Kidney (tissue), 14 donors: ENCODE measurements around the gene NCAPD2. TPM values are rescaled to one million over a fixed set of nuclear protein-coding genes. Genes with fewer than 3 reads are reported as not detected.
"Not testable (repeated sequence)": the region's sequence is repeated elsewhere in the genome, so short reads cannot be mapped to it uniquely, and the experiment has no call there.

ENCODE experiments used
- DNase-seq, 5 donors: peaks; one replicate each; pipeline ENCODE4 v3.0.0-alpha.2; 2013 to 2020
- FAIRE-seq: peaks from 2 replicates; lab custom pipeline; 2012; peaks lifted over from hg19 to GRCh38; lab: Jason Lieb, UNC
- H3K27ac ChIP-seq, 2 donors: one replicate each; pipeline ENCODE4 v1.7.0; 2013; ENCODE audit warnings: low read depth in 2 of 2, low read length in 2 of 2, inconsistent platforms in 1 of 2
- H3K27me3 ChIP-seq: one replicate; pipeline ENCODE4 v1.7.1; 2013; ENCODE audit warnings: low read length, inconsistent platforms; ENCODE audit not compliant: control insufficient read depth, insufficient read depth
- H3K36me3 ChIP-seq, 3 donors: one replicate each; pipeline versions ENCODE4 v1.7.0 to v1.7.1; 2013; ENCODE audit warnings: low read length in 3 of 3, control low read depth in 1 of 3, inconsistent platforms in 1 of 3; ENCODE audit not compliant: insufficient read depth in 3 of 3, control insufficient read depth in 2 of 3
- H3K4me1 ChIP-seq, 3 donors: one replicate each; pipeline versions ENCODE4 v1.7.0 to v1.7.1; 2013; ENCODE audit warnings: low read length in 3 of 3, inconsistent platforms in 1 of 3, low read depth in 1 of 3; ENCODE audit not compliant: control insufficient read depth in 2 of 3, insufficient read depth in 2 of 3
- H3K4me3 ChIP-seq, 3 donors: one replicate each; pipeline versions ENCODE4 v1.7.0 to v1.8.1; 2013; ENCODE audit warnings: low read length in 3 of 3, control low read depth in 1 of 3, inconsistent platforms in 1 of 3
- H3K9ac ChIP-seq, 3 donors: one replicate each; pipeline versions ENCODE4 v1.7.0 to v1.7.1; 2013; ENCODE audit warnings: low read length in 3 of 3, control low read depth in 1 of 3, inconsistent platforms in 1 of 3
- H3K9me3 ChIP-seq, 3 donors: one replicate each; pipeline versions ENCODE4 v1.7.0 to v1.7.1; 2013; ENCODE audit warnings: low read length in 3 of 3, control low read depth in 1 of 3, inconsistent platforms in 1 of 3; ENCODE audit not compliant: control insufficient read depth in 2 of 3, insufficient read depth in 1 of 3
- intact Hi-C: fragments of 100-400 bp; cut with DNase I; formaldehyde crosslinking; loops from one replicate; pipeline ENCODE4 v1.11.1; 2022
- polyA plus RNA-seq: library from polyadenylated mRNA; stranded (reverse); fragments of 350-450 nt; fragmentation: Illumina TruSeq; extraction: RNeasy Lipid Tissue Mini Kit (QIAGEN cat#74804); gene quantifications from one replicate; pipeline ENCODE4 v1.2.3, GENCODE V29; 2014; ENCODE audit warnings: low read depth, low replicate concordance; ENCODE audit not compliant: insufficient read depth
- total RNA-seq: library from RNA; stranded (reverse); fragmentation: NEBNext Ultra II Directional; extraction: Animal tissue kit (Norgen Biotek cat#: 25700); gene quantifications from one replicate; pipeline ENCODE4 v1.2.1, GENCODE V29; 2021
- TF ChIP-seq, protein P1 (sequence below): IDR thresholded peaks from 3 replicates; pipeline ENCODE4 v1.5.1; 2012; ENCODE audit warnings: mild to moderate bottlenecking, moderate library complexity, borderline replicate concordance; ENCODE audit not compliant: insufficient read depth; ENCODE audit errors: extremely low read depth
- donor health status: control.
- donor health status: control.
- donor health status: control.
- donor health status: control.
- donor health status: control.
- donor health status: DM: yes; HTN: yes; CAD: no.
- donor health status: Normal renal cell carcinoma (clear cell type).

Gene NCAPD2
- total and polyA plus RNA-seq, 2 donors from 2014 or later, result 4.5 to 23.4 TPM

DNA sequence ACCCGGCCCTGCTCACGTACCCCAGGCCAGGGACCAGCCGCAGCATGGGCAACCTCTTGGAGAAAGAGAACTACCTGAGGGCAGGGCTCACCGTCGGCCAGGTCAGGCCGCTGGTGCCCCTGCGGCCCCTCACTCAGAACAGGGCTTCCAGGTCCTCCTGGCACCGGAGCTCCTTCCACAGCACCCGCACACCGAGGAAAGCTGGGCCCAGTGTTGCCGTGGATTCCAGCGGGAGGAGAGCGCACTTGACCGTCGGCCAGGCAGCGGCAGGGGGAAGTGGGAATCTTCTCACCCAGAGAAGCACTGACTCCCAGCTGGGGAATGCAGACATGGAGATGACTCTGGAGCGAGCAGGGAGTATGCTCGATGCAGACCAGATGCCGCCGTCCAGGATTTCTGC is 15.5 kb upstream of the NCAPD2 start:
- H3K4me3 ChIP-seq, result no peak overlapping the region
- H3K36me3 ChIP-seq, result no peaks in the 10 kb centered on the region
- H3K9me3 ChIP-seq, result no peaks in the 10 kb centered on the region
- H3K9ac ChIP-seq, result no peak overlapping the region
- H3K4me1 ChIP-seq, result no peaks in the 10 kb centered on the region
- no peak for FAIRE-seq
- no peaks in the 10 kb centered on the region for H3K27me3 ChIP-seq
- TF ChIP-seq, protein P1, sequence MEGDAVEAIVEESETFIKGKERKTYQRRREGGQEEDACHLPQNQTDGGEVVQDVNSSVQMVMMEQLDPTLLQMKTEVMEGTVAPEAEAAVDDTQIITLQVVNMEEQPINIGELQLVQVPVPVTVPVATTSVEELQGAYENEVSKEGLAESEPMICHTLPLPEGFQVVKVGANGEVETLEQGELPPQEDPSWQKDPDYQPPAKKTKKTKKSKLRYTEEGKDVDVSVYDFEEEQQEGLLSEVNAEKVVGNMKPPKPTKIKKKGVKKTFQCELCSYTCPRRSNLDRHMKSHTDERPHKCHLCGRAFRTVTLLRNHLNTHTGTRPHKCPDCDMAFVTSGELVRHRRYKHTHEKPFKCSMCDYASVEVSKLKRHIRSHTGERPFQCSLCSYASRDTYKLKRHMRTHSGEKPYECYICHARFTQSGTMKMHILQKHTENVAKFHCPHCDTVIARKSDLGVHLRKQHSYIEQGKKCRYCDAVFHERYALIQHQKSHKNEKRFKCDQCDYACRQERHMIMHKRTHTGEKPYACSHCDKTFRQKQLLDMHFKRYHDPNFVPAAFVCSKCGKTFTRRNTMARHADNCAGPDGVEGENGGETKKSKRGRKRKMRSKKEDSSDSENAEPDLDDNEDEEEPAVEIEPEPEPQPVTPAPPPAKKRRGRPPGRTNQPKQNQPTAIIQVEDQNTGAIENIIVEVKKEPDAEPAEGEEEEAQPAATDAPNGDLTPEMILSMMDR, result no peak
- intact Hi-C loops, result no loop called here
- DNase-seq, result no peak
- H3K27ac ChIP-seq, result no peak overlapping the region

- H3K36me3 ChIP-seq, result peaks cover 2 to 6% (median 2%) of the 10 kb centered on the region in 3 donors
- DNase-seq (no peak), FAIRE-seq (no peak)
- H3K27me3 ChIP-seq, result no peaks in the 10 kb centered on the region
- no peaks in the 10 kb centered on the region for H3K9me3 ChIP-seq
- intact Hi-C loops, result no loop called here
- peaks cover 0 to 3% (median 0%) of the 10 kb centered on the region in 3 donors for H3K4me1 ChIP-seq
- H3K27ac ChIP-seq, result no peak overlapping the region
- no peak overlapping the region for H3K4me3 ChIP-seq
- TF ChIP-seq, protein P1, result no peak
- no peak overlapping the region for H3K9ac ChIP-seq
These were observed 5.7 kb upstream of the NCAPD2 start for GRCh38 chr12:6488240-6488639.

DNA sequence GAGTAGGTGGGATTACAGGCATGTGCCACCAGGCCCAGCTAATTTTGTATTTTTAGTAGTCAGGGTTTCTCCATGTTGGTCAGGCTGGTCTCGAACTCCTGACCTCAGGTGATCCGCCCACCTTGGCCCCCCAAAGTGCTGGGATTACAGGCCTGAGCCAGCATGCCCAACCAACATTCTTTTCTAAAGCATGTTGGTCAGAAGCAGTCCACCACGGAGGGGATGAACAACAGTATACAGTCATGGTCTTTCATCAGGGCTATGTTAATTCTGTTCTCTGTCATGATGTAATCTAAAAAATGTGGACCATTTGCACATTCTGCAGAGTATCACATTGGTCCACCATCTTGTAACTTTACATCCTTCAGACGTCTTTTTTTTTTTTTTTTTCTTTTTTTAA is 4.5 kb upstream of the NCAPD2 start:
- DNase-seq, result no peak
- no peak overlapping the region for H3K27ac ChIP-seq
- H3K4me1 ChIP-seq, result peaks cover 1 to 5% (median 2%) of the 10 kb centered on the region in 3 donors
- H3K36me3 ChIP-seq, result peaks cover 2 to 6% (median 2%) of the 10 kb centered on the region in 3 donors
- no peaks in the 10 kb centered on the region for H3K9me3 ChIP-seq
- no peaks in the 10 kb centered on the region for H3K27me3 ChIP-seq
- TF ChIP-seq, protein P1, result no peak
- no peak overlapping the region for H3K9ac ChIP-seq
- intact Hi-C loops, result no loop called here
- FAIRE-seq, result no peak
- H3K4me3 ChIP-seq, result no peak overlapping the region

GRCh38 chr12:6490673-6491072 is 3.2 kb upstream of the NCAPD2 start:
- intact Hi-C loops, H3K27me3 ChIP-seq, H3K9me3 ChIP-seq, H3K9ac ChIP-seq, DNase-seq, H3K27ac ChIP-seq, FAIRE-seq, H3K4me3 ChIP-seq, H3K36me3 ChIP-seq: not testable (repeated sequence)
- H3K4me1 ChIP-seq, result peaks cover 7 to 10% (median 8%) of the 10 kb centered on the region in 3 donors
